Measurements from ENCODE around the gene L3MBTL3.

- no peak for TF ChIP-seq TAF1 (IDR thresholded peaks at IDR 0.05; ENCODE audit: low read depth)
- TF ChIP-seq REST (IDR thresholded peaks at IDR 0.05; ENCODE audit: low read depth), result no peak
- no peak for TF ChIP-seq NFIC (IDR thresholded peaks at IDR 0.05)
- TF ChIP-seq CEBPB (IDR thresholded peaks at IDR 0.05), result no peak
- TF ChIP-seq CREB1 (IDR thresholded peaks at IDR 0.05; ENCODE audit: low read depth), result no peak
- no peak for TF ChIP-seq EP300 (IDR thresholded peaks at IDR 0.05; ENCODE audit: borderline replicate concordance)
- no peak for TF ChIP-seq USF1 (IDR thresholded peaks at IDR 0.05)
Observed at GRCh38 chr6:130140084-130140483, 121.7 kb downstream of the L3MBTL3 start.
